ENCODE data around the gene HIVEP1. TPM values are rescaled to one million over a fixed set of nuclear protein-coding genes. Genes with fewer than 3 reads are reported as not detected.

The HIVEP1 gene
- total RNA-seq, 1 donor from 2014 or later, result 22.8 TPM

- intact Hi-C loops (cut with DNase I), result no loop called here
- ATAC-seq, result no peak
- Histone ChIP-seq H3K9me3 (no peaks in the 10 kb centered on the region), H3K27ac (peak overlapping the region; percentile 1), H3K4me1 (no peaks in the 10 kb centered on the region), H3K27me3 (ENCODE audit: low read depth) (no peaks in the 10 kb centered on the region), H3K36me3 (no peaks in the 10 kb centered on the region), H3K4me3 (peak overlapping the region; percentile 9)
- no peak for TF ChIP-seq CTCF (IDR thresholded peaks at IDR 0.05)
- no peak for DNase-seq
Observed at GRCh38 chr6:11969092-11969491, 43.0 kb upstream of the HIVEP1 start.

- no peak for ATAC-seq
- H3K27ac ChIP-seq, result no peak overlapping the region
- no peaks in the 10 kb centered on the region for H3K36me3 ChIP-seq
- H3K4me1 ChIP-seq, result no peaks in the 10 kb centered on the region
- no peak for DNase-seq
- no peak for TF ChIP-seq CTCF (IDR thresholded peaks at IDR 0.05)
- H3K27me3 ChIP-seq (ENCODE audit: low read depth), result no peaks in the 10 kb centered on the region
- intact Hi-C loops (cut with DNase I), result no loop called here
- H3K9me3 ChIP-seq, result no peaks in the 10 kb centered on the region
- H3K4me3 ChIP-seq, result no peak overlapping the region
Observed at GRCh38 chr6:11970114-11970513, 42.0 kb upstream of the HIVEP1 start.

GRCh38 chr6:11971154-11971553 is 41.0 kb upstream of the HIVEP1 start:
- H3K4me3 ChIP-seq, result no peak overlapping the region
- H3K9me3 ChIP-seq, result no peaks in the 10 kb centered on the region
- H3K4me1 ChIP-seq, result no peaks in the 10 kb centered on the region
- DNase-seq (no peak), ATAC-seq (no peak)
- H3K36me3 ChIP-seq, result no peaks in the 10 kb centered on the region
- intact Hi-C loops (cut with DNase I), result no loop called here
- H3K27ac ChIP-seq, result no peak overlapping the region
- no peaks in the 10 kb centered on the region for H3K27me3 ChIP-seq (ENCODE audit: low read depth)
- no peak for TF ChIP-seq CTCF (IDR thresholded peaks at IDR 0.05)

- Histone ChIP-seq H3K27me3 (ENCODE audit: low read depth) (no peaks in the 10 kb centered on the region), H3K9me3 (no peaks in the 10 kb centered on the region), H3K36me3 (no peaks in the 10 kb centered on the region), H3K27ac (no peak overlapping the region), H3K4me1 (no peaks in the 10 kb centered on the region), H3K4me3 (no peak overlapping the region)
- ATAC-seq (no peak), DNase-seq (no peak)
- TF ChIP-seq CTCF (IDR thresholded peaks at IDR 0.05), result no peak
- intact Hi-C loops (cut with DNase I), result no loop called here
Observed at GRCh38 chr6:11972270-11972669, 39.8 kb upstream of the HIVEP1 start.

GRCh38 chr6:11972806-11973205 is 39.3 kb upstream of the HIVEP1 start:
- DNase-seq, result no peak
- intact Hi-C loops (cut with DNase I), result no loop called here
- Histone ChIP-seq H3K9me3 (no peaks in the 10 kb centered on the region), H3K27me3 (ENCODE audit: low read depth) (no peaks in the 10 kb centered on the region), H3K27ac (no peak overlapping the region), H3K4me3 (no peak overlapping the region), H3K4me1 (no peaks in the 10 kb centered on the region), H3K36me3 (no peaks in the 10 kb centered on the region)
- TF ChIP-seq CTCF (IDR thresholded peaks at IDR 0.05), result no peak
- no peak for ATAC-seq

- no peak overlapping the region for H3K27ac ChIP-seq
- intact Hi-C loops (cut with DNase I), result no loop called here
- no peaks in the 10 kb centered on the region for H3K36me3 ChIP-seq
- no peaks in the 10 kb centered on the region for H3K27me3 ChIP-seq (ENCODE audit: low read depth)
- no peaks in the 10 kb centered on the region for H3K4me1 ChIP-seq
- no peak overlapping the region for H3K4me3 ChIP-seq
- ATAC-seq (no peak), DNase-seq (no peak)
- no peaks in the 10 kb centered on the region for H3K9me3 ChIP-seq
- TF ChIP-seq CTCF (IDR thresholded peaks at IDR 0.05), result no peak
Observed at GRCh38 chr6:11973238-11973637, 38.9 kb upstream of the HIVEP1 start.

Measured in lower lobe of right lung (tissue), 2 donors.